Stimulated activated CD8-positive, alpha-beta memory T cell treated with anti-CD3 and anti-CD28 coated beads, Interleukin-12 subunit alpha, Interleukin-12 subunit beta, amount 100 ng/mL, for 1 hour (primary cell): ENCODE results near the gene CRY2.

Experiments
- DNase-seq: peaks from one replicate; pipeline ENCODE4 v3.0.0-alpha.2; 2020; ENCODE audit warnings: low read depth

CRY2 gene

DNA sequence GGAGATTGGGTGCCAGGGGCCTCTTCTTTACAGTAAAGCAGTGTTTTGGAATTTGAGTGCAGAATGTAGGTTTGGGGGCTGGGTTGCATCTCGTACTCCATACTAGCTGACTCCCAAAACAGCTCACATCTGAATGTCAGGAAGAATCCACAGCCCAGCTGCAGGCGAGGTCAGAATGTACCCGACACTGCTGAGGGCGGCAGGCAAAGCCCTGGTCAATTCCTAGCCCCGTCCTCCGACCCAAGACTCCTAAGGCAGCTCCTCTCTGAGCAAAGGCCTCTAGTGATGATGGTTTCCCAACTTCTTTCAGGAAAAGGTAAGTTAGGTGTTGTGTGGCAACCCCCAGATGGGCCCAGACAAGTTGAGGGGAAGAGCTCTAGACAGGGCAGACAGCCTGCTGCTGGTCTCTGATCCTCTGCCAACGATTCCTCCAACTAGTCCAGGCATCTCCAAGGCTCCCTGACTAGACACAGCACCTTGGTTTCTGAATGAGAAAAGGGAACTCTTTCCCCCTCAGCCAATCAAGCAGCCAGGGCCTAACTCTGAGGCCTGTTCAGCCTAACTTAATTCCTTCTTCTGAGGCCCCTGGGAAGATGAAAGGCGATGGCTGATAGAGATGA, 83.8 kb downstream of the CRY2 start:
- DNase-seq = no peak

DNA sequence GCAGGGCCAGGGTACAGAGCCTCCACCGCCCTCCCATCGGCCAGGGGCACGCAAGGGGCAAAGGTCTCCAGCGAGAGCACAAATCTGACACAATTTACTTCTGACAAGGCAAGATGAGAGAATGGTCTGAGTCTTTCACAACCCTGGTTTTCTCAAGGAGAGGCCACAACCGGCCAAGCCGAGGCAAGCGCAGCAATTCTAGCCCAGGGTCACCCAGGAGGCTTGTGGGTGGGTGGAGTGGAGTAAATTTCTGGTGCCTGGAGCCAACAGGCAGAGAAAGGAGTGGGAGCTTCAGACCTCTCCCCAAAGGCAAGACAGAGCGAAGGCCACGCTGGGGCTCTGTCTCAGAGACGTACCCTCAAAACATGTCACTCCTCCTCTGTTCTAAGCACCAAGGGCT, 84.5 kb downstream of the CRY2 start:
- DNase-seq = no peak

DNA sequence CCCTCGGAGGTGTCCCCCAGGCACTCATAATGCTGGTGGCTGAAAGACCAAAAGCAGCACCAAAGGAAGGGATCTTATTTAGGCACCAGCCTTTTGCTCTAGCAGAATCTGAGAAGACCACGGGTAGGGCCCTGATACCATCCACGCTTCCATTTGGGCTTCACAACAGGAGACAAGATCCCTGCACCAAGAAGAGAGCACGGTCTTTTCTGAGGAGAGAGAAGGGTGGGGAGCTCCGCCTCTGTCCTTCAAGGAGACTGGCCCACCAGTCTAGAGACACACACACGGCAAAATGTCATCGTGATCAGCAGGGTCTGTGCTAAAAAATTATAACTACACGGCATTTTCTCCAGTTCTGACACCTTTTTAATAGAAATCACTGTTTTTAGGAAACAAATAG, 84.9 kb downstream of the CRY2 start:
- no peak for DNase-seq
